Sigmoid colon (tissue), 7 donors: ENCODE data around the gene C1QTNF1. TPM values are rescaled to one million over a fixed set of nuclear protein-coding genes. Genes with fewer than 3 reads are reported as not detected.

Experiments
- DNase-seq: peaks from one replicate; pipeline ENCODE4 v3.0.0-alpha.2; 2019
- H3K27ac ChIP-seq, 4 donors: fragments of 200-600 bp; sonication (generic); one replicate each; pipeline ENCODE4 v1.5.1; 2016 to 2019; ENCODE audit warnings: mild to moderate bottlenecking in 1 of 4
- H3K27me3 ChIP-seq, 3 donors: fragments of 200-600 bp; sonication (generic); one replicate each; pipeline ENCODE4 v1.5.1; 2019; ENCODE audit warnings: mild to moderate bottlenecking in 1 of 3
- H3K36me3 ChIP-seq, 4 donors: fragments of 200-600 bp; sonication (generic); one replicate each; pipeline ENCODE4 v1.5.1; 2016 to 2019
- H3K4me1 ChIP-seq, 4 donors: fragments of 200-600 bp; sonication (generic); one replicate each; pipeline ENCODE4 v1.5.1; 2017 to 2019
- H3K4me3 ChIP-seq, 4 donors: fragments of 200-600 bp; sonication (generic); one replicate each; pipeline ENCODE4 v1.5.1; 2017 to 2019; ENCODE audit warnings: mild to moderate bottlenecking in 2 of 4, moderate library complexity in 1 of 4
- H3K9me3 ChIP-seq, 4 donors: fragments of 200-600 bp in 3 of 4; sonication (generic) in 3 of 4; one replicate each; pipeline versions ENCODE4 v1.5.1 to v1.6.1; 2013 to 2019
- CTCF ChIP-seq, 4 experiments: fragments of 450-650 bp in 3 of 4; fragments of 200-600 bp in 1 of 4; IDR thresholded peaks; one replicate each; pipeline ENCODE4 v1.5.1; 2016 to 2019; ENCODE audit warnings: antibody characterized with exemption in 4 of 4, mild to moderate bottlenecking in 3 of 4, moderate library complexity in 2 of 4
- EP300 ChIP-seq, 4 donors: sonication (generic); formaldehyde crosslinking; IDR thresholded peaks; one replicate each; pipeline ENCODE4 v1.6.1; 2017; ENCODE audit warnings: antibody characterized with exemption in 4 of 4
- POLR2A ChIP-seq, 2 donors: fragments of 450-650 bp; IDR thresholded peaks; one replicate each; pipeline ENCODE4 v1.6.1; 2016; ENCODE audit warnings: antibody characterized with exemption in 2 of 2, mild to moderate bottlenecking in 2 of 2, moderate library complexity in 2 of 2
- POLR2AphosphoS5 ChIP-seq, 4 donors: sonication (generic); formaldehyde crosslinking; IDR thresholded peaks; one replicate each; pipeline ENCODE4 v1.6.1; 2017; ENCODE audit warnings: antibody characterized with exemption in 4 of 4
- WGBS, 2 donors: extraction: QIAGEN DNeasy Blood & Tissue Kit; methylation state at CpG; one replicate each; pipeline ENCODE4 v1.1.7; 2013; 5-methylcytosine and 5-hydroxymethylcytosine counted together
- intact Hi-C: fragments of 100-400 bp; cut with DNase I; formaldehyde crosslinking; loops from one replicate; pipeline ENCODE4 v1.15.1; 2023
- polyA plus RNA-seq, 3 donors: library from polyadenylated mRNA; stranded (reverse); fragments of 200-250 nt; gene quantifications; one replicate each; pipeline ENCODE4 v1.2.3, GENCODE V29; 2013
- total RNA-seq, 4 donors: library from RNA; depleted of rRNA; stranded (reverse); fragments of >200 nt; gene quantifications; one replicate each; pipeline ENCODE4 v1.1.0, GENCODE V29; 2016
- donor health status: healthy with polysubstance abuse.
- donor health status: Bipolar disorder and iron deficiency.
- donor health status: healthy.

C1QTNF1 gene
- total and polyA plus RNA-seq, 7 donors: 1.4 to 34.6 (median 23.9) TPM

- Histone ChIP-seq H3K9me3 (no peaks in the 10 kb centered on the region), H3K4me1 (peaks cover 0 to 15% (median 4%) of the 10 kb centered on the region in 4 donors), H3K27me3 (no peaks in the 10 kb centered on the region), H3K4me3 (no peak overlapping the region), H3K27ac (peak overlapping the region in 1 of 4 donors; percentile 56), H3K36me3 (peaks cover 0 to 38% (median 9%) of the 10 kb centered on the region in 4 donors)
- TF ChIP-seq POLR2AphosphoS5 (IDR thresholded peaks at IDR 0.05): peak in 1 of 4 donors; percentile 36
- no peak for TF ChIP-seq CTCF (IDR thresholded peaks at IDR 0.05)
- TF ChIP-seq POLR2A (IDR thresholded peaks at IDR 0.05): no peak
- TF ChIP-seq EP300 (IDR thresholded peaks at IDR 0.05): no peak
- no peak for DNase-seq
- intact Hi-C loops: no loop called here
- 26 to 80% methylated on average over 31 of the region's 31 CpGs for WGBS, 2 donors
Observed at GRCh38 chr17:79089720-79090442, 65.9 kb downstream of the C1QTNF1 start.

- no peak for DNase-seq
- intact Hi-C loops: no loop called here
- no peaks in the 10 kb centered on the region for H3K27me3 ChIP-seq
- WGBS, 2 donors: 13 to 55% methylated on average over 32 of the region's 32 CpGs
- TF ChIP-seq CTCF (IDR thresholded peaks at IDR 0.05) (peak in 1 of 4 experiments; percentile 27), EP300 (IDR thresholded peaks at IDR 0.05) (no peak), POLR2A (IDR thresholded peaks at IDR 0.05) (no peak), POLR2AphosphoS5 (IDR thresholded peaks at IDR 0.05) (no peak)
- peak overlapping the region in 1 of 4 donors; percentile 56 for H3K27ac ChIP-seq
- H3K4me3 ChIP-seq: no peak overlapping the region
- H3K36me3 ChIP-seq: peaks cover 0 to 31% (median 2%) of the 10 kb centered on the region in 4 donors
- peaks cover 0 to 15% (median 4%) of the 10 kb centered on the region in 4 donors for H3K4me1 ChIP-seq
- H3K9me3 ChIP-seq: no peaks in the 10 kb centered on the region
Observed at GRCh38 chr17:79090443-79091225, 66.7 kb downstream of the C1QTNF1 start.

GRCh38 chr17:79091226-79091670 is 67.3 kb downstream of the C1QTNF1 start:
- Histone ChIP-seq H3K27me3 (no peaks in the 10 kb centered on the region), H3K4me3 (no peak overlapping the region), H3K36me3 (peaks cover 0 to 31% (median 0%) of the 10 kb centered on the region in 4 donors), H3K4me1 (peaks cover 0 to 15% (median 4%) of the 10 kb centered on the region in 4 donors), H3K27ac (no peak overlapping the region), H3K9me3 (no peaks in the 10 kb centered on the region)
- TF ChIP-seq POLR2A (IDR thresholded peaks at IDR 0.05) (no peak), EP300 (IDR thresholded peaks at IDR 0.05) (no peak), CTCF (IDR thresholded peaks at IDR 0.05) (no peak), POLR2AphosphoS5 (IDR thresholded peaks at IDR 0.05) (no peak)
- DNase-seq: no peak
- intact Hi-C loops: no loop called here
- WGBS, 2 donors: 63 to 84% methylated on average over 10 of the region's 10 CpGs

- 57 to 66% methylated on average over 4 of the region's 4 CpGs for WGBS, 2 donors
- Histone ChIP-seq H3K4me3 (no peak overlapping the region), H3K27me3 (peaks cover 0 to 10% (median 0%) of the 10 kb centered on the region in 3 donors), H3K4me1 (peaks cover 0 to 24% (median 15%) of the 10 kb centered on the region in 4 donors), H3K27ac (no peak overlapping the region), H3K9me3 (no peaks in the 10 kb centered on the region), H3K36me3 (peaks cover 0 to 22% (median 0%) of the 10 kb centered on the region in 4 donors)
- intact Hi-C loops: no loop called here
- DNase-seq: no peak
- TF ChIP-seq POLR2AphosphoS5 (IDR thresholded peaks at IDR 0.05): no peak
- no peak for TF ChIP-seq CTCF (IDR thresholded peaks at IDR 0.05)
- no peak for TF ChIP-seq EP300 (IDR thresholded peaks at IDR 0.05)
- TF ChIP-seq POLR2A (IDR thresholded peaks at IDR 0.05): no peak
Observed at GRCh38 chr17:79092567-79092966, 68.6 kb downstream of the C1QTNF1 start.
